ENCODE results near the gene SH3BP1.

DNA sequence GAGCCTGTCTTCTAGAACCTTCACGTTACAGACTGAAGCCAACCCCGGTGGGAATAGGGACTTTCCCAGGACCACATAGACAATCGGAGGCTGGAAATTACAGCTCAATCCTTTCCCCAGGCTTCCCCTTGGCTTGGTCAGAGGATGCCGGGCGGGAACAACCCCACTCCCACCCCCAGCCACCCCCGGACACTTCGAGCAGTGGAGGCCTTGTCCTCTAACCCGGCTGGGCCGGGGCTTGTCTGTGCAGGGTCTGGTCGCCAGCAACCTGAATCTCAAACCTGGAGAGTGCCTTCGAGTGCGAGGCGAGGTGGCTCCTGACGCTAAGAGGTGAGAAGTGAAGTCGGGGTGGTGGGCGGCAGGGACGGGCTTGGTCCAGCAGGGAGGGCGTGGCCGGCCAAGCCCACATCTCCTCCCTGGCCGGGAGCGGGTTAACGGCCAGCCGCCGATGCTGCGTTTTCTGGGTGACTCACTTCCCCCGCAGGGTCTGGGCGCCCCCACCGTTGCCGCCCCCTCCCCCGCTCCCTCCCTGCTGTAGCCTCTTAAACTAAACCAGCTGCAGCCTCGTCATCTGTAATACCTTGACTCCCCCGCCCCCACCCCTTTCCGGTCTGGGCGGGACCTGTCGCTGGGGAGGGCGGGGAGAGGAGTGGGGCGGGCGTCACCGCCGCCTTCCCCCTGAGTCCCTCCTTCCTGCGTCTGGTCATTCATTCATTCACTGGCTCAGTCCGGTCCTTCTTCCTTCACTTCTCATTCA, 37.4 kb downstream of the SH3BP1 start:
- TF ChIP-seq, protein P1, sequence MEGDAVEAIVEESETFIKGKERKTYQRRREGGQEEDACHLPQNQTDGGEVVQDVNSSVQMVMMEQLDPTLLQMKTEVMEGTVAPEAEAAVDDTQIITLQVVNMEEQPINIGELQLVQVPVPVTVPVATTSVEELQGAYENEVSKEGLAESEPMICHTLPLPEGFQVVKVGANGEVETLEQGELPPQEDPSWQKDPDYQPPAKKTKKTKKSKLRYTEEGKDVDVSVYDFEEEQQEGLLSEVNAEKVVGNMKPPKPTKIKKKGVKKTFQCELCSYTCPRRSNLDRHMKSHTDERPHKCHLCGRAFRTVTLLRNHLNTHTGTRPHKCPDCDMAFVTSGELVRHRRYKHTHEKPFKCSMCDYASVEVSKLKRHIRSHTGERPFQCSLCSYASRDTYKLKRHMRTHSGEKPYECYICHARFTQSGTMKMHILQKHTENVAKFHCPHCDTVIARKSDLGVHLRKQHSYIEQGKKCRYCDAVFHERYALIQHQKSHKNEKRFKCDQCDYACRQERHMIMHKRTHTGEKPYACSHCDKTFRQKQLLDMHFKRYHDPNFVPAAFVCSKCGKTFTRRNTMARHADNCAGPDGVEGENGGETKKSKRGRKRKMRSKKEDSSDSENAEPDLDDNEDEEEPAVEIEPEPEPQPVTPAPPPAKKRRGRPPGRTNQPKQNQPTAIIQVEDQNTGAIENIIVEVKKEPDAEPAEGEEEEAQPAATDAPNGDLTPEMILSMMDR (IDR thresholded peaks at IDR 0.05; ENCODE audit: insufficient read depth, low read length, poor library complexity, severe bottlenecking) = no peak
- no peak for TF ChIP-seq EZH2phosphoT487 (conservative IDR thresholded peaks at IDR 0.05; ENCODE audit: low read length)
